ENCODE data around the gene AKR1E2. TPM values are rescaled to one million over a fixed set of nuclear protein-coding genes. Genes with fewer than 3 reads are reported as not detected.

Gene AKR1E2
- total RNA-seq, 1 donor from 2014 or later, result 1.7 TPM

DNA sequence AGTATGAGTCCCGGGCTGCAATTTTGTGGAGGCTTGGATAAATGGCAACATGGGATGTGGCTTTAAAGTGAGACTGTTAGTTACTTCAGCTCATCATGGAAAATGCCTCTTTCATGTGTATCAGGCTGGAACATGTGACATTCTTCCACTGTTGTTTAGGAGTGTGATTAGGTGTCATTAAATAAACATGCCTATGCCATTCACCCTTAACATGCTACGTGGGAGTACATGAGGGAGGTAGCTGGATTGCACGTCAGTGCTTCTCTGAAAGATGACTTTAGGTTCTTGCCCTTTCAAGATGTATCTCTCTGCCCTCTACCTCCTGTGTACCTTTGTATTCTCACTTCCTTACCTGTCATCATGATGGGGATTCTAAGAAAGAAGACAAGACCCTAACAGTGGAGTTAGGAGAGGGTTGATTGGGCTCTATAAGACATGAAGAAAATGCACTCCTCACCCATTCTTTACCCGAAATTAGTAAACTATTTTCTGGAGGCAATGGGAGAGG, 8.9 kb downstream of the AKR1E2 start:
- no peak overlapping the region for H3K4me3 Mint-ChIP-seq (ENCODE audit: unreplicated experiment)
- DNase-seq (ENCODE audit: extremely low spot score, unreplicated experiment), result peak; percentile 1
- peaks cover 2% of the 10 kb centered on the region for H3K36me3 Mint-ChIP-seq (ENCODE audit: unreplicated experiment)
- H3K27ac Mint-ChIP-seq (ENCODE audit: unreplicated experiment), result no peak overlapping the region
- H3K27me3 Mint-ChIP-seq (ENCODE audit: unreplicated experiment), result no peaks in the 10 kb centered on the region
- H3K4me1 Mint-ChIP-seq (ENCODE audit: unreplicated experiment), result peaks cover 6% of the 10 kb centered on the region
- TF ChIP-seq, protein P1, sequence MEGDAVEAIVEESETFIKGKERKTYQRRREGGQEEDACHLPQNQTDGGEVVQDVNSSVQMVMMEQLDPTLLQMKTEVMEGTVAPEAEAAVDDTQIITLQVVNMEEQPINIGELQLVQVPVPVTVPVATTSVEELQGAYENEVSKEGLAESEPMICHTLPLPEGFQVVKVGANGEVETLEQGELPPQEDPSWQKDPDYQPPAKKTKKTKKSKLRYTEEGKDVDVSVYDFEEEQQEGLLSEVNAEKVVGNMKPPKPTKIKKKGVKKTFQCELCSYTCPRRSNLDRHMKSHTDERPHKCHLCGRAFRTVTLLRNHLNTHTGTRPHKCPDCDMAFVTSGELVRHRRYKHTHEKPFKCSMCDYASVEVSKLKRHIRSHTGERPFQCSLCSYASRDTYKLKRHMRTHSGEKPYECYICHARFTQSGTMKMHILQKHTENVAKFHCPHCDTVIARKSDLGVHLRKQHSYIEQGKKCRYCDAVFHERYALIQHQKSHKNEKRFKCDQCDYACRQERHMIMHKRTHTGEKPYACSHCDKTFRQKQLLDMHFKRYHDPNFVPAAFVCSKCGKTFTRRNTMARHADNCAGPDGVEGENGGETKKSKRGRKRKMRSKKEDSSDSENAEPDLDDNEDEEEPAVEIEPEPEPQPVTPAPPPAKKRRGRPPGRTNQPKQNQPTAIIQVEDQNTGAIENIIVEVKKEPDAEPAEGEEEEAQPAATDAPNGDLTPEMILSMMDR (IDR thresholded peaks at IDR 0.05), result no peak
- no peaks in the 10 kb centered on the region for H3K9me3 Mint-ChIP-seq (ENCODE audit: unreplicated experiment)

GRCh38 chr10:4835494-4835918, 9.5 kb downstream of the AKR1E2 start:
- H3K9me3 Mint-ChIP-seq (ENCODE audit: unreplicated experiment), result no peaks in the 10 kb centered on the region
- TF ChIP-seq, protein P1 (IDR thresholded peaks at IDR 0.05), result no peak
- H3K36me3 Mint-ChIP-seq (ENCODE audit: unreplicated experiment), result peaks cover under 1% of the 10 kb centered on the region
- H3K27ac Mint-ChIP-seq (ENCODE audit: unreplicated experiment), result no peak overlapping the region
- peaks cover 2% of the 10 kb centered on the region for H3K4me1 Mint-ChIP-seq (ENCODE audit: unreplicated experiment)
- H3K27me3 Mint-ChIP-seq (ENCODE audit: unreplicated experiment), result no peaks in the 10 kb centered on the region
- DNase-seq (ENCODE audit: extremely low spot score, unreplicated experiment), result peak; percentile 67
- no peak overlapping the region for H3K4me3 Mint-ChIP-seq (ENCODE audit: unreplicated experiment)

- H3K4me3 Mint-ChIP-seq (ENCODE audit: unreplicated experiment), result no peak overlapping the region
These were observed 10.5 kb downstream of the AKR1E2 start for GRCh38 chr10:4836416-4836969.

DNA sequence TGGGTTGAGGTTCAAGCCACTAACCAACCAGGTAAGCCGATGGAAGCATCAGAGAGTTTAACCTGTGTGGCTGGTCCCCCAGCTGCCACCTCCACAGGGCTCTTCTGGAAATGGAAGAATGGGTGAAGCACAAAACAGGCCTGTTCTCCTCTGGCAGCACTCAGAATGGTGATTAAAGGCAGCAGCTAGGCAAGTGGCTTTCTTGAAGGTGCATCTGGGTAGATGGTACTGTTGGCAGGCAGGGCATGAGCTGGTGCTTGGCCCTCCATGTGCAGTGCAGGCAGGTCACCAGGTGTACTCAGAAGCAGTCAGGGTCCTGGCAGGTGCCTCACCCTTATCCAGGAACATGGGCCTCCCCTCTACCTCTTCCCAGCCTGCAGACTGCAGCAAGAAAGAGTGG, 11.5 kb downstream of the AKR1E2 start:
- H3K4me1 Mint-ChIP-seq (ENCODE audit: unreplicated experiment), result no peaks in the 10 kb centered on the region
- no peak overlapping the region for H3K27ac Mint-ChIP-seq (ENCODE audit: unreplicated experiment)
- H3K36me3 Mint-ChIP-seq (ENCODE audit: unreplicated experiment), result no peaks in the 10 kb centered on the region
- H3K4me3 Mint-ChIP-seq (ENCODE audit: unreplicated experiment), result no peak overlapping the region
- no peaks in the 10 kb centered on the region for H3K9me3 Mint-ChIP-seq (ENCODE audit: unreplicated experiment)
- H3K27me3 Mint-ChIP-seq (ENCODE audit: unreplicated experiment), result peaks cover 3% of the 10 kb centered on the region
- peak; percentile 34 for DNase-seq (ENCODE audit: extremely low spot score, unreplicated experiment)
- TF ChIP-seq, protein P1 (IDR thresholded peaks at IDR 0.05), result no peak

More at GRCh38 chr10:4836416-4836969, 10.5 kb downstream of the AKR1E2 start:
- peak; percentile 67 for DNase-seq (ENCODE audit: extremely low spot score, unreplicated experiment)
- Mint-ChIP-seq H3K27me3 (ENCODE audit: unreplicated experiment) (no peaks in the 10 kb centered on the region), H3K4me1 (ENCODE audit: unreplicated experiment) (no peaks in the 10 kb centered on the region), H3K27ac (ENCODE audit: unreplicated experiment) (no peak overlapping the region), H3K36me3 (ENCODE audit: unreplicated experiment) (no peaks in the 10 kb centered on the region), H3K9me3 (ENCODE audit: unreplicated experiment) (no peaks in the 10 kb centered on the region)
- TF ChIP-seq, protein P1 (IDR thresholded peaks at IDR 0.05), result no peak

DNA sequence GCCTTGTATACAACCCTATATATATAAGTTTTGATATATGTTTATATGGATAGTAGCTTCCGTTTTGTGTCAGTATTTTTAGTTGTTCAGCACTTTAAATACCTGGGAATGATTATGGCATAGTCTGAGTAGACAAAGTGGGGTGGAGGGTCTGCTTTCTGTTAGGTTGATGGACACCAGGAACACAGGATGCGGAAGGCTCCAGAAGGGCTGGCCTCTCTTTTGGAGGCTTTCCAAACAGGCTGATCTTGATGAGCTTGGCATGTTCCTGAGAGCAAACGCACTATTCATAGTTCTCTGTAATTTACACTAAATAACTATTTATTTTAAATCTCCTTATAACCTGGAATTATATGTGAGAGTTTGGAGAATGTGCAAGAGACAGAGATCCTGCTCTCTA, 12.7 kb downstream of the AKR1E2 start:
- Mint-ChIP-seq H3K4me3 (ENCODE audit: unreplicated experiment) (no peak overlapping the region), H3K36me3 (ENCODE audit: unreplicated experiment) (no peaks in the 10 kb centered on the region), H3K27me3 (ENCODE audit: unreplicated experiment) (peaks cover 5% of the 10 kb centered on the region), H3K4me1 (ENCODE audit: unreplicated experiment) (no peaks in the 10 kb centered on the region), H3K27ac (ENCODE audit: unreplicated experiment) (no peak overlapping the region), H3K9me3 (ENCODE audit: unreplicated experiment) (no peaks in the 10 kb centered on the region)
- TF ChIP-seq, protein P1 (IDR thresholded peaks at IDR 0.05), result no peak
- DNase-seq (ENCODE audit: extremely low spot score, unreplicated experiment), result peak; percentile 53

Data from osteocyte (in vitro differentiated cells).